ENCODE data around the gene SMS. TPM values are rescaled to one million over a fixed set of nuclear protein-coding genes. Genes with fewer than 3 reads are reported as not detected.

SMS gene
- polyA plus RNA-seq, 1 donor (not counting 4 experiments of a cell fraction or from before 2014, with no cell fraction given), result 142 TPM

- no peaks in the 10 kb centered on the region for H3K79me2 ChIP-seq (ENCODE audit: control insufficient read depth, insufficient read depth, low read length)
- H3K27me3 ChIP-seq (ENCODE audit: control insufficient read depth, extremely low read depth, insufficient read depth, low read length), result no peaks in the 10 kb centered on the region
- no peaks in the 10 kb centered on the region for H4K20me1 ChIP-seq (ENCODE audit: control insufficient read depth, extremely low read depth, insufficient read depth, low read length)
- no peak for DNase-seq (ENCODE audit: low read depth, low spot score)
- no peak for FAIRE-seq
- dilution Hi-C loops (cut with MboI; ENCODE audit: extremely low pct_ligation_motif_present, low sequenced_read_pairs), result no loop called here
- H3K4me1 ChIP-seq (ENCODE audit: control insufficient read depth, extremely low read depth, insufficient read depth, low read length), result no peaks in the 10 kb centered on the region
- no peaks in the 10 kb centered on the region for H3K9me1 ChIP-seq (ENCODE audit: control insufficient read depth, extremely low read depth, insufficient read depth, low read length)
- no peak overlapping the region for H3K9ac ChIP-seq (ENCODE audit: control insufficient read depth, extremely low read depth, insufficient read depth, low read length)
- H2AFZ ChIP-seq (ENCODE audit: control insufficient read depth, low read length), result no peak overlapping the region
- H3K4me2 ChIP-seq (ENCODE audit: control insufficient read depth, extremely low read depth, insufficient read depth, low read depth, low read length), result no peak overlapping the region
- no peak overlapping the region for H3K4me3 ChIP-seq (ENCODE audit: control insufficient read depth in 2 of 3, extremely low read depth in 1 of 3, insufficient read depth in 2 of 3, low read depth in 1 of 3, low read length in 3 of 3)
- no peaks in the 10 kb centered on the region for H3K9me3 ChIP-seq (ENCODE audit: control insufficient read depth, low read depth, low read length)
- no peak overlapping the region for H3K27ac ChIP-seq (ENCODE audit: control insufficient read depth, insufficient read depth, low read length)
- no peaks in the 10 kb centered on the region for H3K36me3 ChIP-seq (ENCODE audit: control insufficient read depth in 2 of 2, extremely low read depth in 1 of 2, insufficient read depth in 2 of 2, low read length in 2 of 2)
- no peak for TF ChIP-seq CTCF (optimal IDR thresholded peaks at IDR 0.05 in 1 of 3, IDR thresholded peaks at IDR 0.05 in 1 of 3, conservative IDR thresholded peaks at IDR 0.05 in 1 of 3; ENCODE audit: extremely low read depth in 1 of 3, insufficient read depth in 2 of 3, low read length in 3 of 3)
- no peak for TF ChIP-seq EZH2 (IDR thresholded peaks at IDR 0.05; ENCODE audit: low read length)
Observed at GRCh38 chrX:22037911-22038537, 97.5 kb downstream of the SMS start.

GRCh38 chrX:22039541-22039940 lies 99.0 kb downstream of the SMS start:
- dilution Hi-C loops (cut with MboI; ENCODE audit: extremely low pct_ligation_motif_present, low sequenced_read_pairs), result no loop called here
- FAIRE-seq, result no peak
- Histone ChIP-seq H3K9me3 (ENCODE audit: control insufficient read depth, low read depth, low read length) (no peaks in the 10 kb centered on the region), H3K4me1 (ENCODE audit: control insufficient read depth, extremely low read depth, insufficient read depth, low read length) (no peaks in the 10 kb centered on the region), H3K27me3 (ENCODE audit: control insufficient read depth, extremely low read depth, insufficient read depth, low read length) (no peaks in the 10 kb centered on the region), H3K36me3 (ENCODE audit: control insufficient read depth in 2 of 2, extremely low read depth in 1 of 2, insufficient read depth in 2 of 2, low read length in 2 of 2) (no peaks in the 10 kb centered on the region), H3K4me2 (ENCODE audit: control insufficient read depth, extremely low read depth, insufficient read depth, low read depth, low read length) (no peak overlapping the region), H3K9me1 (ENCODE audit: control insufficient read depth, extremely low read depth, insufficient read depth, low read length) (no peaks in the 10 kb centered on the region), H4K20me1 (ENCODE audit: control insufficient read depth, extremely low read depth, insufficient read depth, low read length) (no peaks in the 10 kb centered on the region), H2AFZ (ENCODE audit: control insufficient read depth, low read length) (no peak overlapping the region), H3K4me3 (ENCODE audit: control insufficient read depth in 2 of 3, extremely low read depth in 1 of 3, insufficient read depth in 2 of 3, low read depth in 1 of 3, low read length in 3 of 3) (no peak overlapping the region), H3K9ac (ENCODE audit: control insufficient read depth, extremely low read depth, insufficient read depth, low read length) (no peak overlapping the region), H3K27ac (ENCODE audit: control insufficient read depth, insufficient read depth, low read length) (no peak overlapping the region), H3K79me2 (ENCODE audit: control insufficient read depth, insufficient read depth, low read length) (no peaks in the 10 kb centered on the region)
- no peak for TF ChIP-seq EZH2 (IDR thresholded peaks at IDR 0.05; ENCODE audit: low read length)
- TF ChIP-seq CTCF (optimal IDR thresholded peaks at IDR 0.05 in 1 of 3, IDR thresholded peaks at IDR 0.05 in 1 of 3, conservative IDR thresholded peaks at IDR 0.05 in 1 of 3; ENCODE audit: extremely low read depth in 1 of 3, insufficient read depth in 2 of 3, low read length in 3 of 3), result no peak
- no peak for DNase-seq (ENCODE audit: low read depth, low spot score)
